Activated T-helper 1 cell treated with anti-CD3 and anti-CD28 coated beads, Interleukin-12 subunit alpha, Interleukin-12 subunit beta, Interleukin-2, Interleukin-4 antibody, amounts not matched to agents 30 ng/mL and 10 ng/mL and 1 ng/mL, durations not matched to agents 14 hours and 24 hours and 36 hours (primary cell): ENCODE data around the gene ROCK2. TPM values are rescaled to one million over a fixed set of nuclear protein-coding genes. Genes with fewer than 3 reads are reported as not detected.
A peak's percentile ranks its signal among the peaks of the same experiment; 100 is the strongest.

Experiments
- DNase-seq: peaks from one replicate; pipeline ENCODE4 v3.0.0; 2021; ENCODE audit warnings: low spot score
- H3K27ac Mint-ChIP-seq: one replicate; pipeline ENCODE4 v1.8.0; 2021; ENCODE audit warnings: mild to moderate bottlenecking, mixed read lengths
- H3K27me3 Mint-ChIP-seq: one replicate; pipeline ENCODE4 v1.8.0; 2022; ENCODE audit warnings: mild to moderate bottlenecking, moderate library complexity, mixed read lengths; ENCODE audit not compliant: insufficient read depth
- H3K36me3 Mint-ChIP-seq: one replicate; pipeline ENCODE4 v1.8.0; 2021; ENCODE audit warnings: low read depth, mixed read lengths
- H3K4me1 Mint-ChIP-seq: one replicate; pipeline ENCODE4 v1.8.0; 2021; ENCODE audit warnings: low read depth, mixed read lengths
- H3K4me3 Mint-ChIP-seq: one replicate; pipeline ENCODE4 v1.8.0; 2021; ENCODE audit warnings: mild to moderate bottlenecking, moderate library complexity, mixed read lengths
- H3K9me3 Mint-ChIP-seq: one replicate; pipeline ENCODE4 v1.8.0; 2021; ENCODE audit warnings: mixed read lengths
- intact Hi-C: fragments of 100-400 bp; cut with micrococcal nuclease; formaldehyde crosslinking; loops from one replicate; pipeline ENCODE4 v1.15.1; 2024
- total RNA-seq: library from RNA; stranded (reverse); gene quantifications from 2 replicates; pipeline ENCODE4 v1.2.3, GENCODE V29; 2022

The ROCK2 gene
- total RNA-seq, 1 donor from 2014 or later, result 20.5 TPM

DNA sequence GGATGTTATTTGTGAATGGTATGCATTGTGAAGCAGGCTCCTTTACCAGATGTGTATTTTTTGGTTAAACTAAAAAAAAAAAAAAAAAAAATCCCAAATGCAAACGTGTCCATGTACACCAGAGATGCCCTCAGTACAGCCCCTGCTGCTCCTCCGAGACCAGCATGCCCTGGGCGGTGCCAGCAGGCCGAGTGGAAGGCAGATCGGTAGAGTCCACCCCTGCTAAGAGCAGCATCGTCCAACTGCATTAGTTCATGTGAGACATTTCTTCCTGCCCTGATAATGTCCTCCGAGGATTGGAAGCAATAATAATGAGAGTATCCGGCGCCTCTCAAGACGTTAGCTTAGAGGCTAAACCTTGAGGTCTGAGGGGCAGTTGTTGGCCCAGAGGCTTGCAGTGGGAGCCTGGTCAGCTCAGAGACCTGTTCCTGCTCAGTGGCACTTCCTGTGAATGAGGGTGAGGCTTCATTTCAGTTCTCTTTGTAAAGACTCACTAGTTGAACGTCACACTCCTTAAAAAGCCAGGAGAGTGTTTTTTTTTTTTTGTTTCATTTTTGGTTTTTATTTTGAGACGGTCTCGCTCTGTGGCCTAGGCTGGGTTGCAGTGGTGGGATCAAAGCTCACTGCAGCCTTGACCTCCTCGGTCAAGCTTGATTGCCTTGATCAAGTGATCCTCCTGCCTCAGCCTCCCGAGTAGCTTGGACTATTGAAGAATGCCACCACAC, 183.5 kb downstream of the ROCK2 start:
- Mint-ChIP-seq H3K36me3 (no peaks in the 10 kb centered on the region), H3K27ac (peak overlapping the region; percentile 79), H3K4me1 (peaks cover 12% of the 10 kb centered on the region), H3K4me3 (peak overlapping the region; percentile 30), H3K9me3 (no peaks in the 10 kb centered on the region), H3K27me3 (no peaks in the 10 kb centered on the region)
- DNase-seq, result no peak
- intact Hi-C loops, result no loop called here

DNA sequence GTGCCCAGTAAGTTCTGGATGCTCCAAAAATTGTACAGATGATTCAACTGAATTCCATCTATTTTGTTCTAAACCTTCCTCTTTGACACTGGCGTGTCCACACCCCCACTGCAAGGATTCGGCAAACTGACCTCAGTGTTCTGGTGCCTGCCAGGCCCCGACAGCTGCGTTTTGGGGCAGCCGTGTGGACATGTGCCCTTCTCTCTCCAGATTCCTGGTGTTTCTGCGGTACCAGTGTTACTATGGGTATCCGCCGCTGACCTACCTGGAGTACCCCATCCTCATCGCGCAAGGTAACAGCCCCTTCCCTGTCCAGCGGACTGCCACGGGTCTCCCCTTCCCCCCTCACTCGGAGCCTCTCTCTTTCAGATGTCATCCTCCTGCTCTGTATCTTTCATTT, 184.2 kb downstream of the ROCK2 start:
- Mint-ChIP-seq H3K9me3 (no peaks in the 10 kb centered on the region), H3K4me3 (no peak overlapping the region), H3K4me1 (peaks cover 14% of the 10 kb centered on the region), H3K36me3 (no peaks in the 10 kb centered on the region), H3K27me3 (no peaks in the 10 kb centered on the region), H3K27ac (peak overlapping the region; percentile 23)
- no peak for DNase-seq
- intact Hi-C loops, result no loop called here

DNA sequence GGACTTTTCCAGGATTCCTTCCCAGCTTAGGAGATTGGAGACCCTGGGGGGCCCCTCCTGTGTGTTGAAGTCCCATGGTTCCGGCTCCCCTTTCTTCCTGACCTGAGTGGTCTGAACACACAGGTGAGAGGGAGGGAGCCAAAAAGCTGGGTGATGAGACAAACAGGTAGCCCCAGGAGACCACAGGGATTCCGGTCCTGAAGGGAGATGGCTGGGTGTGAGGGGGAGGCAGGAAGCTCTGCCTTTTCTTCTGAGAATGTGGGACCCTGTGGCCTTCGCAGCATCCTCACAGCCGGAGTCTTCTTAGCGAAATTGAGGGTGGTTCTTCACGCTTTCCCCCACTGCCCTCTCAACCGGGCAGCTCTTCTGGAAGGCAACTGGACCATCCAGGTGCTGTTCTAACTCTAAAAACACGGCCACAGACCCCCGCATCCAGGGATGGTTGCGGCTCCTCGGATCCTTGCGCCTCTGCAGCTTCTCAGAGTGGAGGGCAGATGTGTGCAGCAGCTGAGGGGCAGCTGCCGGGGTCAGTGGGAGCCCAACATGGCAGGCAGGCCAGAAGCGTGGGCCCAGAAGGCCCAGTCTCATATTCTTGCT, 184.8 kb downstream of the ROCK2 start:
- Mint-ChIP-seq H3K4me1 (peaks cover 15% of the 10 kb centered on the region), H3K27ac (no peak overlapping the region), H3K9me3 (no peaks in the 10 kb centered on the region), H3K36me3 (no peaks in the 10 kb centered on the region), H3K27me3 (no peaks in the 10 kb centered on the region), H3K4me3 (no peak overlapping the region)
- DNase-seq, result no peak
- intact Hi-C loops, result no loop called here

DNA sequence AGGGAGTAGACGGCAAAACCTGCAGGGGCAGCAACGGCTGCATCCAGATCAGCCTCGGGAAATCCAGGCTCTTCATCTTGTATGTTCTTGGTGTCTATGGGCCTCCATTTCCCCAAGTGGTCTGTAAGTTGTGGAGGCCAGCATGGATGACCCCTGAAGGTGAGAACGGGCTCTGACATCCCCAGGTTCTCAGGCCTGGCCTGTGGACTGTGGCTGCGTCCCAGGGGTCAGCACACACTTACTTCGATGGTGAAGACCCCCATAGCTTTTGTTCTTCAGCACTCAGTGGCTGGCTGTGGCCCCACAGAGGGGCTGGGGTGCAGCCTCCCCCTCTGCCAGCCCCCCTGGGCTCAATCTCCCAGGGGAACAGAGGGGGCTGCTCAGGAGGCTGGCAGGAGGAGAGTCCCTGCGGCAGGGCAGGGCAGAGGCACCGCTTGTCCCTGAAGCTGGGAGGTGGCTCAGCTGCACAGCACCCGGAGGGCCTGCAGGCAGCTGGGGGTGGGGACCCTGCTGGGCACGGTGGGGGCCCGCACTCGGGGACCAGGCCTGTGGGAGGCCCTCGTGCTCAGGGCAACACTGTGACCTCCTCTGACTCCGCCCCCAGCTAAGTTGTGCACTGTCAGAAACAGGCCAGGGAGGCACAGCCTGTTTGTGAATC, 185.4 kb downstream of the ROCK2 start:
- Mint-ChIP-seq H3K27me3 (no peaks in the 10 kb centered on the region), H3K4me1 (peaks cover 21% of the 10 kb centered on the region), H3K36me3 (no peaks in the 10 kb centered on the region), H3K9me3 (no peaks in the 10 kb centered on the region), H3K4me3 (no peak overlapping the region), H3K27ac (no peak overlapping the region)
- DNase-seq, result no peak
- intact Hi-C loops, result no loop called here

DNA sequence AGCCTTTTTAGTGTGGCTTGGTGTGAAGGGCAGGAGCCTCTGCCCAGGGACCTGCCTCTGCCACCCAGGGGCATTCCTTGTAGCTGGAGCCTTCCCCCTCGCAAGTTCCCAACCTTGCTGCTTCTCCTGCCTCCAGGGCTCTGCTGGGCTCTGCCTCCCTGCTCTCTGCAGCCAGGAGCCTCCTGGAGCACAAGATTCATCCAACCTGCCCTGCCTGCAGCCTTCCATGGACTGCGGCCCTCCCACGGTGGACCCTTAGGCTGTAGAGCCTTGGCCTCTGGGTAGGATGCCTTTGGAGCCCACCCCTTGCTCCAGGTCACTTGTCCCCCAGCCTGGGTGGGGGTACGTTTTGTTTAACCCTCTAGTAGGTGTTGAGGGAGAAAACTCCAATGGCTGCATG, 186.7 kb downstream of the ROCK2 start:
- intact Hi-C loops, result no loop called here
- Mint-ChIP-seq H3K9me3 (no peaks in the 10 kb centered on the region), H3K27me3 (no peaks in the 10 kb centered on the region), H3K4me3 (no peak overlapping the region), H3K36me3 (no peaks in the 10 kb centered on the region), H3K27ac (no peak overlapping the region), H3K4me1 (peaks cover 21% of the 10 kb centered on the region)
- DNase-seq, result no peak

DNA sequence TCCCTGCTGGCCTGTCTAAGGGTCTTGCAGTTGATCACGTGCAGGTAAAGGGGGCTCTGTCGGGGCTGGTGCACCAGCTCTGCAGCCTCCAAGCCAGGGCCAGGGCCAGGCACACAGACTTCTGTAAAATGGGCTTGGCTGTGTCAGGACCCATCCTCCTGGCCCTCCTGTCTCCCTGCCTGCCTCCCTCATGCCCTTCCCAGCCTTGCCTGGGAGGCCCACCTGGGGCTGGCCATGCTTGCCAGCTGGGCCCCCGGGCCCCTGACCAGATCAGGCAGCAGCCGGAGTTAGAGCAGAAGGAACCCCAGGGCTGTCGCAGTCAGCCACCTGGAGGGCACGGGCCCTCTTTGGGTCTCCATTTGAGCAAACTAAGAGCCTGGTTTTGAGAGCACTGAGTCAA, 187.1 kb downstream of the ROCK2 start:
- Mint-ChIP-seq H3K27ac (no peak overlapping the region), H3K4me3 (peak overlapping the region; percentile 37), H3K36me3 (no peaks in the 10 kb centered on the region), H3K4me1 (peaks cover 21% of the 10 kb centered on the region), H3K9me3 (no peaks in the 10 kb centered on the region), H3K27me3 (no peaks in the 10 kb centered on the region)
- intact Hi-C loops, result no loop called here
- no peak for DNase-seq

DNA sequence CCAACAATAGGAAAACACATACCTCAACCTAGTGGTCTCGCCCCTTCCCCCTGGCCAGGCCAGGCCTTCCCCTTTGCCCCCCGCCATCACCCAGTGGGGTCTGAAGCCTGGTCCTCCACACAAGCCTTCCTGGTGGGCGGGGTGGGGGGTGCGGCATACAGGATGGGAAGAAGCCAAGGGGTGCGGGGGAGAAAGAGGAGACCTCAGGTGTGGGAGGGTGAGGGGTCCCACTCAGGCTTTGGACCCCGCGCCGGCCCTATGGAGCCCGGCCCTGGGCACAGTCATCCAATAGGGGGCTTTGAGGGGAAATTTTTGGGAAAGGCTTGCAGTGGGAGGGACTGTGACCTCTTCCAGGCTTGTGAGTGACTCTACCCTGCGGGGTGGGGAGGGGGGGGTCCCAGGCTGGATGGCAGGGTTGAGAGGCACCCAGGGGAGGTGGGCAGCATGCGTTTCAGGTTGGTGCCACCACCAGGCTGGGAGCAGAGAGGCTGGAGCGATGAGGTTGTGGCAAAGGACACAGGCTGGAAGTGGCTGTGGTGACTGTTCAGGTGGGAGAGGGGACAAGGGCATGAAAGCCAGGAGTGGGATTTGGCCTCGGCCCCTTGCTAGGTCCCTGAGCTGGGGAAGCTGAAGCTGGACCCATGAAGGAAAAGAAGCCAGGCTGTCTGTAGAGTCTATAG, 187.9 kb downstream of the ROCK2 start:
- peaks cover 3% of the 10 kb centered on the region for H3K27me3 Mint-ChIP-seq
- H3K36me3 Mint-ChIP-seq, result no peaks in the 10 kb centered on the region
- H3K4me1 Mint-ChIP-seq, result peaks cover 21% of the 10 kb centered on the region
- no peaks in the 10 kb centered on the region for H3K9me3 Mint-ChIP-seq
- no peak for DNase-seq
- H3K27ac Mint-ChIP-seq, result no peak overlapping the region
- intact Hi-C loops, result no loop called here
- peak overlapping the region; percentile 76 for H3K4me3 Mint-ChIP-seq

DNA sequence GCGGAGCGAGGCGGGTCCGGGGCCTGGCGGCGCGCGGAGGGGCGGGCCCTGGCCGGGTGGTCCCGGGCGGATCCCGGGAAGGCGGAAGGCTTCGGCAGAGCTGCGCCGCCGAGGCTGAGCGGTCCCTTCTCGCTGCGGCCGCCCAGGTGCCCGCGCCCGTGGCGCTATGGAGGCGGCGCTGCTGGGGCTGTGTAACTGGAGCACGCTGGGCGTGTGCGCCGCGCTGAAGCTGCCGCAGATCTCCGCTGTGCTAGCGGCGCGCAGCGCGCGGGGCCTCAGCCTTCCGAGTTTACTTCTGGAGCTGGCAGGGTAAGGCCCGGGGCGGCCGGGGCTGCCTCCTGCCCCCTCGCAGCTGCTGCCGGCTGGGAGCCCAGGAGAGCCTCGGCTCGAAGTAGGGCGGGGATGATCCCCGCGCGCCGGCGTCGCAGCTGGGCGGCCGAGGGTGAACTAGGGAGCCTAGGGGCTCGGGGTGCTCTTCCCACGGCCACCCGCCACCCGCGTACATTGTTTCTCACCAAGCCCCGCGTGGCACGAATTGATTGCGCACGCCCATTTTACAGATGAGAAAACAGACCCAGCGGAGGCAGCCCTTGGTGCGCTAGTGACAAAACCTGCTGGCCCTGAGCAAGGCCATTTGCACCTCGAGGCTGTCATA, 188.9 kb downstream of the ROCK2 start, which contains the start of gene SLC66A3:
SLC66A3 (plus strand) TSS at position 87 of the 655 bp plus-strand sequence; CDS start at position 167, 80 bp downstream.
- intact Hi-C loops, result loop anchor here (1.0 to 2.0 kb wide), 8 partner anchors 23 to 1733 kb away; partner anchors contain the start of genes CPSF3, ITGB1BP1, LPIN1 and PDIA6
- DNase-seq, result no peak
- Mint-ChIP-seq H3K4me1 (peaks cover 15% of the 10 kb centered on the region), H3K36me3 (no peaks in the 10 kb centered on the region), H3K27me3 (peaks cover 7% of the 10 kb centered on the region), H3K4me3 (peak within 1 kb of the TSS; percentile 85), H3K27ac (peak within 1 kb of the TSS; percentile 83), H3K9me3 (no peaks in the 10 kb centered on the region)

DNA sequence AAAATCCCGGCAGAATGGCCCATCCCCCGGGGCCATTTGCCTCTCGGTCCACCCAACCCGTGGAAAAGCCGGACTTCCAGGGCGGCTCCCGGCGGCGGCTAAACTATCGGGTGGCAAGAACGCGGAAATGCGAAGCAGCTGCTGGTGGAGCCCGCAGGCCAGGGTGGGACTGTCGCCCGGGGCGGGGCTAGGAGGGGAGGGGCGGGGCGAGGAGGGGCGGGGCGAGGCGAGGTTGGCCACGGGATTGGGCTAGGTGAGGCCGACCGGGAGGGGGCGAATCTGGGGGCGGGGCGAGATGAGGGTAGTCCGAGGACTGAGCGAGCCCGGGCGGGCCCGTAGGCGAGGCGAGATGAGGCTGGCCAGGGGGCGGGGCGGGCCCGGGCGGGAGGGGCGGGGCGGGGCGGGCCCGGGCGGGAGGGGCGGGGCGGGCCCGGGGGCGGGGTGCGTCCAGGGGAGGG, 189.5 kb downstream of the ROCK2 start:
- Mint-ChIP-seq H3K4me1 (peaks cover 12% of the 10 kb centered on the region), H3K27me3 (peaks cover 7% of the 10 kb centered on the region), H3K4me3 (peak overlapping the region; percentile 85), H3K9me3 (no peaks in the 10 kb centered on the region), H3K27ac (peak overlapping the region; percentile 83), H3K36me3 (no peaks in the 10 kb centered on the region)
- peak; percentile 94 for DNase-seq
- intact Hi-C loops, result loop anchor here (1.0 to 2.0 kb wide), 8 partner anchors 23 to 1732 kb away; partner anchors contain the start of genes CPSF3, ITGB1BP1, LPIN1 and PDIA6

DNA sequence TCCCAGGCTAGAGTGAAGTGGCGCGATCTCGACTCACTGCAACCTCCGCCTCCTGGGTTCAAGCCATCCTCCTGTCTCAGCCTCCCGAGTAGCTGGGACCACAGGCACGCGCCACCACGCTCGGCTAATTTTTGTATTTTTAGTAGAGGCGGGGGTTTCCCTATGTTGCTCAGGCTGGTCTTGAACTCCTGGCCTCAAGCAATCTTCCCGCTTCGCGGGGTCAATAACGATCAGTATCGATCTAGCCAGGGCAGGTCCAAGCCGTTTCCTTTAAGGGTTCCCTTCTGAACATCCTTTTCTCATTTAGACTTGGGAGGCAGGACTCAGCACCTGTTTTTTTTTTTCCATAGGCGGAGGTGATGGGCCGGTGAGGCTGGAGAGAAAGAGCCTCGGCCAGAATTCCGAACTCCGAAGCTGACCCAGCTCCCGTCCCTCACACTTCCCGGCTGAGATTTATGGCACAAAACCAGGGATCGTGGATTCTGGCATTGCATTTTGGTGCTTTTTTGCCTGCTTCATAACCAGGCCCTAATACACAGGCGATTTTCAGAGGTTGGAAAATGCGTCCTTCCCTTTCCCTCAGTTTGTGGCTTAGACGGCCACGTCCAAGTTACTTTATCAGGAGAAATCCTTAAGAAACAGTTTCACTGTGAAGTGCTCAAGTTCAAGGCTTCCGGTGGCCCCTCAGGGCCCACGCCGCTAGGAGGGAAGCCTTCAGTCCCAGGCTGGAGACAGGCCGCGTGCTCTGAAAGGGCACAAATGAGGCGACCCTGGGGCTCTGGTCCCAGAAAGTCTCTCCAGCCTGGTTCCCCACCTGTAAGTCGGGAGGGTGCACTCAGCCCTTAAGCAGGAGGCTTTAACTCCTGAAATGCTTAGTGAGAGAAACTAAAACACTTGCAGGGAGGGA, 190.2 kb downstream of the ROCK2 start:
- peaks cover 7% of the 10 kb centered on the region for H3K27me3 Mint-ChIP-seq
- peak overlapping the region; percentile 85 for H3K4me3 Mint-ChIP-seq
- peak overlapping the region; percentile 83 for H3K27ac Mint-ChIP-seq
- H3K4me1 Mint-ChIP-seq, result peaks cover 12% of the 10 kb centered on the region
- H3K9me3 Mint-ChIP-seq, result no peaks in the 10 kb centered on the region
- intact Hi-C loops, result loop anchor here (2.0 kb wide), 2 partner anchors 49 to 1731 kb away; partner anchors contain the start of genes CPSF3 and ITGB1BP1
- H3K36me3 Mint-ChIP-seq, result no peaks in the 10 kb centered on the region
- DNase-seq, result no peak

DNA sequence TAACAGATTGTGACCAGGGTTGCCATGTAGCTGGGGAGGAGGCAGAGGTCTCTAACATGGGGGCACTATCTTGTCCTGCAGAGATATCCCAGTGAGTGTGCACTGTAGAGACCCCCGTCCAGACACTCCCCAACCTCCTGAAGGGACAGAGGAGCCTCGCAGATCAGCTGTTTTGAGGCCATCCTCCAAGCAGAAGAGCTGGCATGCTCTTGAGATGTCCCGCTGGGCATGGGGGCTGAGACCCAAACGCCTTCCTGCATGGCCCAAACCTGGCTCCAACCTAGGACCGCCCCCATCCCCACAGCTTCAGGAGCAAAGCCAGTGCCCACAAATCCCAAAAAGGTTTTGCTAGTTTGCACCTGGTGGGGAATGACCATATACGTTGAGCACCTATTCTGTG, 191.8 kb downstream of the ROCK2 start:
- Mint-ChIP-seq H3K4me3 (no peak overlapping the region), H3K27me3 (peaks cover 10% of the 10 kb centered on the region), H3K27ac (no peak overlapping the region), H3K9me3 (no peaks in the 10 kb centered on the region), H3K4me1 (peaks cover 12% of the 10 kb centered on the region), H3K36me3 (no peaks in the 10 kb centered on the region)
- intact Hi-C loops, result no loop called here
- no peak for DNase-seq
